ENCODE data around the gene C11orf68.
A peak's percentile ranks its signal among the peaks of the same experiment; 100 is the strongest.
"Not testable (repeated sequence)": the region's sequence is repeated elsewhere in the genome, so short reads cannot be mapped to it uniquely, and the experiment has no call there.

Gene C11orf68

GRCh38 chr11:65960824-65961266 is 42.0 kb upstream of the C11orf68 start:
- peak overlapping the region; percentile 94 for H3K4me3 ChIP-seq (ENCODE audit: low read depth, low read length)
- no peak for DNase-seq (ENCODE audit: low read depth)
- TF ChIP-seq CTCF (IDR thresholded peaks at IDR 0.05; ENCODE audit: low read depth, low read length, missing control alignments) = no peak

- DNase-seq (ENCODE audit: low read depth) = no peak
- TF ChIP-seq CTCF (IDR thresholded peaks at IDR 0.05; ENCODE audit: low read depth, low read length, missing control alignments) = no peak
- H3K4me3 ChIP-seq (ENCODE audit: low read depth, low read length) = no peak overlapping the region
These were observed 40.0 kb upstream of the C11orf68 start for GRCh38 chr11:65958774-65959420.

DNA sequence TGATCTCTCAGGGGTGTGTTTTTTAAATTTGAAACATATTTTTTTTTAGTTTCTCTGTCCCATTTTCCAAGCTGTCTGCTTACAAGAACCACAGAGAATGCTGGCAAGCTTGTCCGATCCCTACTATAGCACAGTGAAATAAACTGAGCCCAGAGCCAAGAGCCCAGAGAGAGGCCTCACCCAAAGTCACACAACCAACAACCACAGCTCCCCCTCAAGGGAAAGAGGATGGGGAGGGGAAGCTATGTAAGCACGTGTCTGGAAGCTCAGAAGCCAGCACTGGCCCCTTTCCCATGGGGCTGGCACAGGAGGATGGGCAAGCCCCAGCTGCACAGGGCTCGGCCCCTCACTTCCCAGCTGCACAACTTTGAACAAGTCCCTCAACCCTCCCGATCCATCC is 39.4 kb upstream of the C11orf68 start:
- DNase-seq (ENCODE audit: low read depth) = no peak
- H3K4me3 ChIP-seq (ENCODE audit: low read depth, low read length) = no peak overlapping the region
- TF ChIP-seq CTCF (IDR thresholded peaks at IDR 0.05; ENCODE audit: low read depth, low read length, missing control alignments) = no peak

GRCh38 chr11:65954771-65955170 is 35.9 kb upstream of the C11orf68 start:
- DNase-seq (ENCODE audit: low read depth) = no peak
- TF ChIP-seq CTCF (IDR thresholded peaks at IDR 0.05; ENCODE audit: low read depth, low read length, missing control alignments) = no peak
- H3K4me3 ChIP-seq (ENCODE audit: low read depth, low read length) = no peak overlapping the region

GRCh38 chr11:65953471-65953870 is 34.6 kb upstream of the C11orf68 start:
- no peak overlapping the region for H3K4me3 ChIP-seq (ENCODE audit: low read depth, low read length)
- no peak for DNase-seq (ENCODE audit: low read depth)
- no peak for TF ChIP-seq CTCF (IDR thresholded peaks at IDR 0.05; ENCODE audit: low read depth, low read length, missing control alignments)

DNA sequence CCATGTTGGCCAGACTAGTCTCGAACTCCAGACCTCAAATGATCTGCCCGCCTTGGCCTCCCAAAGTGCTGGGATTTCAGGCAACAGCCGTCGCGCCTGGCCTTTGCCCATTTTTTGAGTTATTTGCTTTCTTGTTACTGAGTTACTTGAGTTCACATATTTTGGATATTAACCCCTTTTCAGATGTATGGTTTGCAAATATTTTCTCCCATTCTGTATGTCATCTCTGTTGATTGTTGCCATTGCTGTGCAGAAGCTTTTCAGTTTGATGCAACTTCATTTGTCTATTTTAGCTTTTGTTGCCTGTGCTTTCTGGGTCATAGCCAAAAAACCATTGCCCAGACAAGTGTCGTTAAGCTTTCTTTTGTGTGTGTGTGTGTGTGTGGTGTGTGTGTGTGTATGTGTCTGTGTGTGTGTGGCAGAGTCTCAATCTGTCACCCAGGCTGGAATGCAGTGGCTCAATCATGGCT is 33.2 kb upstream of the C11orf68 start:
- H3K4me3 ChIP-seq (ENCODE audit: low read depth, low read length) = no peak overlapping the region
- no peak for DNase-seq (ENCODE audit: low read depth)
- no peak for TF ChIP-seq CTCF (IDR thresholded peaks at IDR 0.05; ENCODE audit: low read depth, low read length, missing control alignments)

- H3K4me3 ChIP-seq (ENCODE audit: low read depth, low read length); DNase-seq (ENCODE audit: low read depth): not testable (repeated sequence)
These were observed 32.8 kb upstream of the C11orf68 start for GRCh38 chr11:65951641-65952040.

- not testable (repeated sequence) for H3K4me3 ChIP-seq (ENCODE audit: low read depth, low read length); DNase-seq (ENCODE audit: low read depth)
These were observed 31.8 kb upstream of the C11orf68 start for GRCh38 chr11:65950711-65951110.
